Activated CD4-positive, alpha-beta T cell treated with anti-CD3 and anti-CD28 coated beads for 48 hours (primary cell): ENCODE results near the gene RBM4B.
"Not testable (repeated sequence)": the region's sequence is repeated elsewhere in the genome, so short reads cannot be mapped to it uniquely, and the experiment has no call there.

Experiments used
- DNase-seq: peaks from one replicate; pipeline ENCODE4 v3.0.0-alpha.2; 2020

RBM4B gene

GRCh38 chr11:66686100-66686785, 8.6 kb upstream of the RBM4B start:
- no peak for DNase-seq

GRCh38 chr11:66685276-66686099, 7.8 kb upstream of the RBM4B start:
- DNase-seq: no peak

- no peak for DNase-seq
These were observed 6.9 kb upstream of the RBM4B start for GRCh38 chr11:66684635-66685034.

GRCh38 chr11:66683877-66684276, 6.2 kb upstream of the RBM4B start:
- DNase-seq: no peak

GRCh38 chr11:66680966-66681645, 3.4 kb upstream of the RBM4B start:
- no peak for DNase-seq

- DNase-seq: no peak
These were observed 622 bp downstream of the RBM4B start for GRCh38 chr11:66676931-66677598.

GRCh38 chr11:66676282-66676919, 1.3 kb downstream of the RBM4B start:
- no peak for DNase-seq

- DNase-seq: no peak
These were observed 2.6 kb downstream of the RBM4B start for GRCh38 chr11:66674964-66675602.

GRCh38 chr11:66670816-66671215, 6.9 kb downstream of the RBM4B start:
- DNase-seq: no peak

- no peak for DNase-seq
These were observed 12.3 kb downstream of the RBM4B start for GRCh38 chr11:66665369-66665768.

GRCh38 chr11:66663741-66664296, 13.9 kb downstream of the RBM4B start:
- DNase-seq: no peak

GRCh38 chr11:66659763-66660162, 17.9 kb downstream of the RBM4B start:
- no peak for DNase-seq

GRCh38 chr11:66653123-66653522, 24.6 kb downstream of the RBM4B start:
- no peak for DNase-seq

- no peak for DNase-seq
These were observed 25.0 kb downstream of the RBM4B start for GRCh38 chr11:66652651-66653050.

- no peak for DNase-seq
These were observed 26.7 kb downstream of the RBM4B start for GRCh38 chr11:66651016-66651415.

- DNase-seq: no peak
These were observed 27.8 kb downstream of the RBM4B start for GRCh38 chr11:66649903-66650302.

- no peak for DNase-seq
These were observed 30.9 kb downstream of the RBM4B start for GRCh38 chr11:66646828-66647227.

- no peak for DNase-seq
These were observed 33.8 kb downstream of the RBM4B start for GRCh38 chr11:66643745-66644437.

- no peak for DNase-seq
These were observed 35.9 kb downstream of the RBM4B start for GRCh38 chr11:66641834-66642233.

- DNase-seq: not testable (repeated sequence)
These were observed 37.8 kb downstream of the RBM4B start for GRCh38 chr11:66639814-66640340.
